Measurements from ENCODE around the gene KCNQ2. TPM values are rescaled to one million over a fixed set of nuclear protein-coding genes. Genes with fewer than 3 reads are reported as not detected.

KCNQ2 gene
- total and polyA plus RNA-seq, 4 donors = not detected

GRCh38 chr20:63431944-63432343 lies 40.5 kb downstream of the KCNQ2 start (continued):
- TF ChIP-seq CTCF (IDR thresholded peaks at IDR 0.05; ENCODE audit: low read depth, low read length, missing input control) = no peak
- no peak for TF ChIP-seq ZBTB33 (IDR thresholded peaks at IDR 0.05)
- TF ChIP-seq FOXA1 (IDR thresholded peaks at IDR 0.05) = no peak
- TF ChIP-seq SP1 (IDR thresholded peaks at IDR 0.05) = no peak

- no peaks in the 10 kb centered on the region for H3K27me3 ChIP-seq (ENCODE audit: control insufficient read depth in 4 of 4, insufficient read depth in 4 of 4, low read length in 3 of 4)
- no peak for DNase-seq (ENCODE audit: low spot score)
- H3K9me3 ChIP-seq (ENCODE audit: control insufficient read depth in 4 of 4, low read length in 3 of 4) = no peaks in the 10 kb centered on the region
- H3K27ac ChIP-seq (ENCODE audit: low read depth in 1 of 2, low read length in 2 of 2) = no peak overlapping the region
- H3K4me3 ChIP-seq (ENCODE audit: low read depth in 1 of 3, low read length in 3 of 3) = no peak overlapping the region
- no peak overlapping the region for H3K9ac ChIP-seq (ENCODE audit: low read depth in 1 of 2, low read length in 2 of 2)
- TF ChIP-seq CTCF (IDR thresholded peaks at IDR 0.05; ENCODE audit: low read depth, low read length, missing input control) = no peak
- TF ChIP-seq FOXA1 (IDR thresholded peaks at IDR 0.05) = no peak
- TF ChIP-seq, protein P1, sequence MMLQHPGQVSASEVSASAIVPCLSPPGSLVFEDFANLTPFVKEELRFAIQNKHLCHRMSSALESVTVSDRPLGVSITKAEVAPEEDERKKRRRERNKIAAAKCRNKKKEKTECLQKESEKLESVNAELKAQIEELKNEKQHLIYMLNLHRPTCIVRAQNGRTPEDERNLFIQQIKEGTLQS (IDR thresholded peaks at IDR 0.05) = no peak
- TF ChIP-seq RXRA (IDR thresholded peaks at IDR 0.05) = no peak
- TF ChIP-seq RAD21 (IDR thresholded peaks at IDR 0.05) = no peak
- TF ChIP-seq EGR1 (IDR thresholded peaks at IDR 0.05; ENCODE audit: low read depth in 2 of 2) = no peak
- TF ChIP-seq HNF4A (conservative IDR thresholded peaks at IDR 0.05) = no peak
- no peak for TF ChIP-seq HNF4G (IDR thresholded peaks at IDR 0.05)
- TF ChIP-seq GABPA (IDR thresholded peaks at IDR 0.05 in 1 of 2, conservative IDR thresholded peaks at IDR 0.05 in 1 of 2) = no peak
- TF ChIP-seq SP1 (IDR thresholded peaks at IDR 0.05) = no peak
- no peak for TF ChIP-seq ZBTB33 (IDR thresholded peaks at IDR 0.05)
- TF ChIP-seq FOXA2 (IDR thresholded peaks at IDR 0.05) = no peak
- no peak for TF ChIP-seq NR2F2 (IDR thresholded peaks at IDR 0.05)
- TF ChIP-seq JUND (IDR thresholded peaks at IDR 0.05) = no peak
- TF ChIP-seq, protein P2, sequence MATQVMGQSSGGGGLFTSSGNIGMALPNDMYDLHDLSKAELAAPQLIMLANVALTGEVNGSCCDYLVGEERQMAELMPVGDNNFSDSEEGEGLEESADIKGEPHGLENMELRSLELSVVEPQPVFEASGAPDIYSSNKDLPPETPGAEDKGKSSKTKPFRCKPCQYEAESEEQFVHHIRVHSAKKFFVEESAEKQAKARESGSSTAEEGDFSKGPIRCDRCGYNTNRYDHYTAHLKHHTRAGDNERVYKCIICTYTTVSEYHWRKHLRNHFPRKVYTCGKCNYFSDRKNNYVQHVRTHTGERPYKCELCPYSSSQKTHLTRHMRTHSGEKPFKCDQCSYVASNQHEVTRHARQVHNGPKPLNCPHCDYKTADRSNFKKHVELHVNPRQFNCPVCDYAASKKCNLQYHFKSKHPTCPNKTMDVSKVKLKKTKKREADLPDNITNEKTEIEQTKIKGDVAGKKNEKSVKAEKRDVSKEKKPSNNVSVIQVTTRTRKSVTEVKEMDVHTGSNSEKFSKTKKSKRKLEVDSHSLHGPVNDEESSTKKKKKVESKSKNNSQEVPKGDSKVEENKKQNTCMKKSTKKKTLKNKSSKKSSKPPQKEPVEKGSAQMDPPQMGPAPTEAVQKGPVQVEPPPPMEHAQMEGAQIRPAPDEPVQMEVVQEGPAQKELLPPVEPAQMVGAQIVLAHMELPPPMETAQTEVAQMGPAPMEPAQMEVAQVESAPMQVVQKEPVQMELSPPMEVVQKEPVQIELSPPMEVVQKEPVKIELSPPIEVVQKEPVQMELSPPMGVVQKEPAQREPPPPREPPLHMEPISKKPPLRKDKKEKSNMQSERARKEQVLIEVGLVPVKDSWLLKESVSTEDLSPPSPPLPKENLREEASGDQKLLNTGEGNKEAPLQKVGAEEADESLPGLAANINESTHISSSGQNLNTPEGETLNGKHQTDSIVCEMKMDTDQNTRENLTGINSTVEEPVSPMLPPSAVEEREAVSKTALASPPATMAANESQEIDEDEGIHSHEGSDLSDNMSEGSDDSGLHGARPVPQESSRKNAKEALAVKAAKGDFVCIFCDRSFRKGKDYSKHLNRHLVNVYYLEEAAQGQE (IDR thresholded peaks at IDR 0.05) = no peak
- 83% methylated on average over 14 of the region's 14 CpGs for WGBS
- H3K4me1 ChIP-seq (ENCODE audit: control insufficient read depth in 4 of 4, insufficient read depth in 4 of 4, low read length in 3 of 4) = no peaks in the 10 kb centered on the region
- no peaks in the 10 kb centered on the region for H3K36me3 ChIP-seq (ENCODE audit: control insufficient read depth in 4 of 4, insufficient read depth in 3 of 4, low read depth in 1 of 4, low read length in 3 of 4)
These were observed 41.6 kb downstream of the KCNQ2 start for GRCh38 chr20:63430891-63431290.
